Activated CD4-positive, CD25-positive, alpha-beta regulatory T cell treated with anti-CD3 and anti-CD28 coated beads, Interleukin-2, amount 50 U/mL, for 24 hours (primary cell): ENCODE data around the gene ZP1.

Experiments used
- ATAC-seq, 2 donors: fragments of 150-1000 bp; cut with Tn5 transposase; one replicate each; pipeline ENCODE4 v1.10.0; 2021; ENCODE audit warnings: mild to moderate bottlenecking in 1 of 2, moderate library complexity in 1 of 2

The ZP1 gene

DNA sequence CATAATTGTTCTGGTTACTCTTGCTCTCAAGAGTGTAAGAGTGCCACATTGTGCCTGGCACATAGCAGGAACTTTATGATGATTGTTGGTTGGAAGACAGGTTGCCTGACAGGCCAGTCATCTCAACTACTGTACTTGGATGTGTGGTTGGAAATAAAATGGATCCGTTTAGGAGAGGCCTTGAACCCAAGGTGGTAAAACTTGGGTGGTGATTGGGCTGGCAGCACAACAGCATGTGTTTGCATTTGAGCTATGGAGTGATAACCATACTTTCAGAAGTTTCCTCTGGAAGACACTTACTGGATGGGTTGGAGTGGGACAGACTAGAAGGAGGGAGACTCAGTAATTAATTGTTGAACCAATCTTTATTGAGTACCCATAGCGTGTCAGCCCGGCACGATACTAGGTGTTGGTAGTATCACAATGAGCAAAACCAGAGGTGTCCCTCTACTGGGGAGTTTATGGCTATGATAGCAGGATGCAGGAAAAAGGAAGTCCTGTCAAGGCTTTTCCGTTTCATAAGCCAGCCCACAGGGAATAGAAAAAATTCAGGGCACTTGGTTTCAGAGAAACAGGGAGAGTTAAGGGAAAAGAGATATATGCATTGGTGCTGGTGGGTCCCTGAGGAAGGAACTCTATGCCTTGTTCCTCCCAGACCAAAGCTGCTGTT is 43.5 kb downstream of the ZP1 start:
- ATAC-seq, result no peak

DNA sequence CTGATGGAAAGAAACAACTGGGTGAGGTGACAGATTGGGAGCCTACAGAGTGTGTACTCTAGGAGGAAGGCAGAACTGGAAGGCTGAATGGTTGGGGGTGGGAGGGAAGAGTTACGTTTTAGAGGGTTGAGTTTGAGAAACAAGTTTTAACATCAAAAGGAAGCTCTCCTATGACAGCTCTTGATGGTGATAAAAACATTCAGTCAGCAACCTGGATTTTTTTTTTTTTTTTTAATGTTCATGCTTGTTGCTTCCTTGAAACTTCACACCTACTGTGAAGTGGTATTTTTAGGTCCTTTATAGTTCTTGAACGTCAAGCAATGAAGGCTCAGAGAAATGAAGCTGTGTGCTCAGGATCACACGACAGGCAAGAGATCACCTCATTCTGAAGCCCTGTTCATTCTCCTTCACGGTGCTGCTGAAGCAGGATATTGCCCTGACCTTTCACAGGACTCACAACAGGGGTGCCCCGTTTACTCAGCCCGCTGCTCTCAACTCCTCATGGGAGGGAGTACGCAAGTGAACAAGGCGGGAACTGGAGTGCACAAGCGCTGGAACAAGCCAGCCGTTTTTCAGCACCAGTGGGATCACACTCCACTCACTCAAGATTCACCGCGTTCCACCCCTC is 45.0 kb downstream of the ZP1 start:
- ATAC-seq, result no peak

DNA sequence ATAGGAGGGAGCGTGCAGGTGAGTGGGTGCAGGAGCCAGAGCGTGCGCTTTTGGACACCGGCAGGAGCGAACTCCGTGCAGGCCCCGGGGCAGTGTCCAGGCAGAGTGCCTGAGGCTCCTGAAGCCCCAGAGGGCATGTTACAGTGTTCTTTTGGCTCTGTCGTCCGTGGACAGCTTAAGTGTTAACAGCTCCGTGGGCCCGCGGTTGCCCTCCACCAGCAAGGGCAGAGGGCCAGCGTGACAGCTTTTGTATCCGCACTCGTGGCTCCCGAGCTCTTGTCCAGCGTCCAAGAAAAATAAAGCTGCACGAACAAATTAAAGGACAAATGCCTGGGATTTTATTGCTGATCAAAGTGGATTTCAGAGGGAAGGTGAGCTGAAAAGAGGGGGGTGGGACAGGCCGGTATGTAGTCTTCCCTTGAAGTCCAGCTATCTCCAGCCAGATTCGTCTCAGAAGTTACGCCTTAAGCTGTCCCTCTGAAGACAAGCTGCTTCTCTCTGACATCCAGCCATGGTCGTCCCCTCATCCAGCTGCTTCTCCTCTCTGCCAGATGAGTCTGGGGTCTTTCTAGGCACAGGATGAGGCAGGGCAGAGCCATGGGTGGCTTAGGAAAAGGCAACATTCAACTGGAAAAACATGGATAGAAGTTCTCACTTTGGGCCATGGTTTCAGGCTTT is 45.6 kb downstream of the ZP1 start:
- no peak for ATAC-seq

DNA sequence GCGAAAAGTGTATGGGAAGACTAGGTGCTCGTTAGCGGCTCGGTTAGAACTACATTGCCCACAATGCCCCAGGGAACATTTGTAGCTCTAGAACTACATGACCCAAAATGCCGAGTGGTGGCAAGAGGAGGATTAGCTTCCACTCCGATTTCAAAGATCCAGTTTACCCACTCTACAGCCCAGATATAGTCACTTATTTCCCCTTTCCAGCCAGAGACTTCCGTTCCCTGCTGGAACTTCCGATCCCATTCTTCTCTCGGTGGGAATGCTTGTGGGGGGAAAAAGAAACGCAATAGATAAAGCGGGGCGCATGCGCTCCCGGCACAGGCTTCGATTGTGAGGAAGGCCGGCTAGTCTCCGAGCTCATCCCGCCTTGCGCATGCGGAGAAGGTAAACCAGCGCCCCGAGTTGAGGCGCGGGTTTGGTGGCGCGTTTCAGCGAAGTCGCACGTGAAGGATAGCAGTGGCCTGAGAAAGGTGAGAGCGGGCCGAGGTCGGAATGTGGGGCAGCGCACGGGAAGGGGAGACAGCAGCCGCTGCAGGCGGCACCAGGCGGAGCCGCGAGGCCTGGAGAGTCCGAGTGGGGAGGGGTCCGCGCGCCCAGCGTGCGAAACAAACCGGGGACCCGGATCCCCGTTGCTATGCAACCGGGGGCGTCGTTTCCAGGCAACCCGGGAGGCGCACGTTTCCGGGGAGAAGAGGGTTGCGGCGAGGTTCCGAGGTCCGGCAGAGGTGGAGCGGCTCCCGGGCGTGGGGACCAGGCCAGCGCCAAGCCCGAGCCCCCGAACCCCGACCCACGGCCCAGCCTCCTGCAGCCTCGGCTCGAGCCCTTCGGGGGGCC is 46.7 kb downstream of the ZP1 start, which contains the start of gene TMEM109:
Gene TMEM109, plus strand, starts transcription at position 366 of the 840 bp plus-strand sequence. CDS start 5,536 bp downstream, outside the sequence.
- ATAC-seq, result peak; percentile 79 to 81

DNA sequence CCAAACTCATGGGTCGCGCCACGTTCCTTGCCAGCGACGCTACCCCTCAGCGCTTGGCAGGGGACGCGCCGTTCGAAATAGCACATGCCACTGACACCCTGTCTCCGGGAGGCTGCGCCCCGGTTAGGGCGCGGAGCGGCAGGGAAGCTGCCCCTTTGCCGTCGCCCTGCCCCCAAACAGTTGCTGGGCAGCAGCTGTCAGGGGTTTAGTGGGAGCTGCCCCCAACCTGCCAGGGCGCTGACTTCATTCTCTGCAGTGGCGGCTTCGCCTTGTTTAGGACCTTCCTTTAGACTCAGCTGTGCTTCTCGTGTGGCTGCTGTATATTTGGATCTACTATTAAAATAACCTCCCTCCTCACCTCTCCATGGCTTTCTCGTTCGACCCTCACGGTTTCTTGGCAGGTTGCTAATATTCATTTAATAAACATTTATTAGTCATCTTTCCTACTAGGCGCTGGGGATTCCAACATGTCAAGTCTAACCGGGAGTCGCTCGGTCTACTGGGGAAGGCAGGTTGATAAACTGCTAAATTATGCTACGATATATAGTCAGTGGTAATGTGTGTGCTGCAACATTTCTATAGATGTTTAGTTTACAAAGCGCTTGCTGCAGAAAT is 47.4 kb downstream of the ZP1 start:
- ATAC-seq, result peak; percentile 12 to 22

DNA sequence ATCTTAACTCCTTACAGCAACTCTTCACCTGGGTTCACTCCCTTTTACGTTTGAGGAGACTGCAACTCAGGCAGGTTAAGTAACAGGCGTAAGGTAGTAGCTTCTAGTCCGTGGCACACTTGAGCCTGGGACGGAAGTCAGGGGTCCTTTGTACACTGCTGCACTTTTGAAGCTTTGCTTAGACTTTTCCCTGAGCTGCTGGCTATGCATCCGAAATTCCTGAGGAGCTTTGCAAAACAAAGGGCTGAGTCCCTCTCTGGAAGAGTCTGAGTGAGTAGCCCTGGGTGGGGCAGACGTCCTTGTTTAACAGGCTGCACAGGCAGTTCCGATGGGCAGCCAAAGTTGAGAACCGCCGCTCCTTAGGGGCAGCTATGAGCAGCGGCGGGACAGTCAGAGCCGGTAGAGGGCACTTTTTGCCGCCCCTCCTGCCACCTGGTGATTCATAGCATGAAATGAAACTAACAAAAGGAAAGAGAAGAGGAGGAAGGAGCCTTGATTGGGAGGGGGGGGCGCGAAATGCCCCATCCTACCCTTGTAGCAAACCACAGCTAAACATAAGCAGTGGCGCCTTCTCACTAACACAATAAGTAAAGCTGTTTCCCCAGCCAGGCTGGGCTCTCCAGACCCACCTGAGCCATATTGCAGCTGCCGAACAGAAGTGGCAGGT is 48.0 kb downstream of the ZP1 start:
- peak; percentile 54 to 57 for ATAC-seq

DNA sequence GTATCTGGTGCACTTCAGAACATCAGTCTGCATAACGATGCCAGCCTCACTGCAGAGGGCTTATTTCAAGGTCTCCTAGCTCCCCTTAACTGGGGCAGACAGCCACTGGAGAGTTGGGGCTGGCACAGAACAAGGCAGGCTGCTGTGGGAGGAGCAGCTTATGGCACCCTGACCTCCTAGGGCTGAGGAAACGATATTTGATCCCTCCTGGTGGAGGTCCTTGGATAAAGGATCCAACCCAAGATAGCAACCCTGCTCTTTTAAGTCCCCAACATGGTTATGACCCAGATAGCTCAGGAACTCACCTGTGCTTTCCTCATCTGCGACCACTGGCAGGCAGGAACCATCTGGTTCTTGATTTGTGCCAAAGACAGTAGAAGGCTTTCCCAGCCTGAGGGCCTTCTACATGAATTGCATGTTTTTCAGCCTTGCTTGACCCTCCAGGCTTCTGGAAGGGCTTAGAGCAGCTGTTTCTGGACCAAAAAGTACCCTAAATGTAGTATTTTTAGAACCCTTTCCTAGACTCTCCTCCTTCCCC is 49.4 kb downstream of the ZP1 start:
- ATAC-seq, result no peak

DNA sequence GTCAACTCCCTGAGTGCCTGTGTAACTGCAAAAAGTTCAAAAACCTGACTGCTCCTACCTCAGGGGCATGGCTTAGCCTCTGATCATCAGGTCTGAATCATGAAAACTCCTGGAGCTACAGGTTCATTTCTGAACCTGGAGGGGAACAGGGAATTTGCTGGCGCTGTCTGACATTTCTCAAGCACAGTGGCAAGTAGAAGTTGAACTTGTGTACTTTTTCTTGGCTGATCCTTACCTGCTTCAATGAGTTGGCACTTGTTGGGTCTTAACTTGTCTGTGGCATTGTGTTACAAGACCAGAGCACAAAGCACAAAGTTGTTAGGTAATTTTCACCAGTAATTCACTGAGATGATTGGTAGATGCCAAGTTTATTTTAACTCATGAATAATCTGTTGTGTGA is 49.9 kb downstream of the ZP1 start:
- no peak for ATAC-seq

DNA sequence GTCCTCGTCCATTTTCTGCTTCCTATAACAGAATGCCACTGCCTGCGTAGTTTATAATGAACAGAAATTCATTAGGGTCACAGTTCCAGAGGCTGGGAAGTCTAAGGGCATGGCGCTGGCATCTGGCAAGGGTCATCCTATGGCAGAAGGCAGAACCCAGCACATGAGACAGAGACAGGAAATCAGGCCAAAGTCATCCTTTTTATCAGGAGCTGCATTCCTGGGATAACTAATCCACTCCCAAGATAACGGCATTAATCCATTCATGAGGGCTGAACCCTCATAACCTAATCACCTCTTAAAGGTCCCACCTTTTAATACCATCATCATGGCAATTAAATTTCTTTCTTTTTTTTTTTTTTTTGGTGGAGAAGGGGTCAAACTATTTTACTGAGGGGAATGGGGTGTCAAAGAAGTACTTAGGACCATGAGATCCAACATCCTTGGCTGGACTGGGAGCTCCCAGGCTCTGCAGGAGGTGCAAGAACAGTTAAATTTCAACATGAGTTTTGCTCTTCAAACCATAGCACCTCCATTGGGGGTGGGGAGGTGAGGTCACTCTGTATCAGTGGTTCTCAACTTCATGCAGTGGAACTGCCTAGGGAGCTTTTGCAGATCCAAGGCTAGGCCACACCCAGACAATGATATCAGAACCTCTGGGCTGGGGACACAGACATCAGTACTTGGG is 51.1 kb downstream of the ZP1 start:
- ATAC-seq, result no peak

DNA sequence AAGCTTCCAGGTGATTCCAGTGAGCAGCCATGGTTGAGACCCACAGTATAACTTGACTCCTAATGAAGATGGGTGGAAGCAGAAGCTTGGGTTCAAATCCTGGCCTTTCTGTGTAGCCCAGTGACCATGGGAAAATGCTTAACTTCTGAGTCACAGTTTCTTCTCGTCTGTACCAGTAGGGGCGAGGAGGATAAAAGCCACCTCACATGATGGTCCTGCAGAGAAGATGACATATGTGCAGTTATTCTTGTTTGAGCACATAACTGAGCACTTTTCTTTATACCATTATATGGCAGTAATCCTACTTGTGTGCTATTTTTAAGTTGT is 51.6 kb downstream of the ZP1 start:
- ATAC-seq, result no peak

DNA sequence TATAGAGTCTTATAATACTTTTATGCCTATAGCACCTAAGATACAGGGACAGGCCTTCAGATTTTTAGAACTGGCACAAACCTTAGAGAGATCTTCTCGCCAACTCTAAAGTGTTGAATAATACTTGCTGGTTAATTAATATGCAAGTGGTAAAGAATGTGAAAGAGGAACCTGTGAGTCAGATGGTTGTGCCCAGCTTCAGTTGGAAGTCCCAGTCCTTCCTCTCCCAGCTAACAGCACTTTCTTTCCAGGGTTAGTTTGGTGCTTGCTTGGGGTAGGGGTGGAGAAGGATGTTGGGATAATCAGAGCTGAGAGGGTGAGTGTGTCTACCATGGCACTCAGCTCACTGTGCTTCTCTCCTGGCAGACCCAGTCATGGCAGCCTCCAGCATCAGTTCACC is 52.0 kb downstream of the ZP1 start:
- ATAC-seq, result no peak

DNA sequence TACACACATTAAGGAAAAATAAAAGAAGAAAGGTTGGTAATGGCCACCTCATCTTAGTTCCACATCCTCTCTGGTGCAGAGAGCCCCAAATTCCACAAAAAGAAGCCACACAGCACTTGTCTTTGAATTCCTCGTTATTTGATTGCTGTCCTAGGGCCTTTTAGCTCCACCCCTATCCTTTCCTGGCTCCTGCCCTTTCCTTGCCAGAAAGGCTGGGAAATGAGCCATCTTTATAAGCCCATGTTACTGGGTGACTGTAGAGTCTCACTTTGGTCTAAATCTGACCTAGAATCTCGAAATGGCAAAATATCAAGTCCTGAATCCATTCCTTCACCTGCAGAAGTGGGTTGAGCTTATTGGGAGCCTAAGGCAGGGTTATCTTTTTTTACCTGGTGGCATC is 52.6 kb downstream of the ZP1 start:
- no peak for ATAC-seq

DNA sequence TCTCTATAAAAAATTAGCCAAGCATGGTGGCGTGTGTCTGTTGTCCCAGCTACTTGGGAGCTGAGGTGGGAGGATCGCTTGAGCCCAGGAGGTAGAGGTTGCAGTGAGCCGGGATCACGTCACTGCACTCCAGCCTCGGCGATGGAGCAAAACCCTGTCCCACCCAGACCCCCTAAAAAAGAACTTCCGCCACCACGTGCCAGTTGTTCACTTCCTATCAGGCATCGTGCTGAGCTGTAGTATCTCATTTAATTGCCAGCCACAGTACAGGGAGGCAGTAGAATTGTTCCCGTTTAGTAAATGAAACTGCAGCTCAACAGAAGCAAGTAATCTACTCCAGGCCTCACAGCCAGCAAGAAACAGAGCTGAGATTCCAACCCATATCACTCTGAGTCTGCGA is 53.9 kb downstream of the ZP1 start:
- ATAC-seq, result no peak

DNA sequence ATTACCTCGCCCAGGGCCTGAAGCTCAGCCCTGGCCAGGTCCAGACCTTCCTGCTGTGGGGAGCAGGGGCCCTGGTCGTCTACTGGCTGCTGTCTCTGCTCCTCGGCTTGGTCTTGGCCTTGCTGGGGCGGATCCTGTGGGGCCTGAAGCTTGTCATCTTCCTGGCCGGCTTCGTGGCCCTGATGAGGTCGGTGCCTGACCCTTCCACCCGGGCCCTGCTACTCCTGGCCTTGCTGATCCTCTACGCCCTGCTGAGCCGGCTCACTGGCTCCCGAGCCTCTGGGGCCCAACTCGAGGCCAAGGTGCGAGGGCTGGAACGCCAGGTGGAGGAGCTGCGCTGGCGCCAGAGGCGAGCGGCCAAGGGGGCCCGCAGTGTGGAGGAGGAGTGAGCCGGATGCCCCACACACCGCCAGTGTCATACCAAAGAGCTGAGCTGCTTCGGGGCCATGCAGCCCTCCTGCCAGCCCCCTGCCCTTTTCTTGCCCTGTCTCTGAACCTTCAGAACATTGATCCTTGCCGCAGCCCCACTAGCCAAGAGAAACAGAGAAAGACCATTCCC is 54.5 kb downstream of the ZP1 start:
- no peak for ATAC-seq

DNA sequence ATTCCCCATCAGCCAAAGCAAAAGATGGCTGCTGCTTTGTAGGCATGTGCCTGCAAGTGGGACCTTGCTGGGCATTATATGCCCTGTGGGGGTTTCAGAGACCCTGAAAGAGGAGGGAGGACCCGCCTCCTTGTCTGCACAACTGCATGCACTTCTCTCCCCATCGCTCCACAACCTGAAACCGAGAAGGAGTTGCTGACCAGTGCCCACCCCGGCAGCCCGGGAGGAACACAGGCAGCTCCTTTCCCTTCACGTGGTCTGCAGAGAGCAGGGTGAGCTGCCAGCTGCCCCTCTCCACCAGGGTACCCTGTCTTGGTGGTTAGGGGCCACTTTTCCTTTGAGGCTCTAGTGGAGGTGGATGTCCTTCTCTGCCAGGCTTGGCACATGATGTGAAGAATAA is 55.6 kb downstream of the ZP1 start:
- ATAC-seq, result no peak

DNA sequence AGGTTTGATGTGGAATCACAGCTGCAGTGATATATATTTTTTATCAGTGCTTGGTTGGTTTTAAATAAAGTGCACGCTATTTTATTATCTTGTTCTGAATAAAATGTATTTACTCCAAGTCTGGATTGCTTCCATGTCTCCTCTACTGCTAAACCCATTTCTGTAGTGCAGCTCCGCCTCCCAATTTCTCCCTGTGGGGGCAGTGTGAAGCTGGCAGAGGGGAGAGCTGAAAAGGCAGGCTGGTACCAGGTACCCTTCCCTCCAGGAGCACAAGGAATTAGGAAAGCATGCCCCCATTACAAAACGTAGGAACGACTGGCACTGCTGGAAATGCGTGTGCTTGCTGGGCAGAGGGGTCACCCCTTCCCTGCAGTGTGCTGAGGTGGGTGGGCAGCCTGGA is 56.0 kb downstream of the ZP1 start:
- ATAC-seq, result no peak

DNA sequence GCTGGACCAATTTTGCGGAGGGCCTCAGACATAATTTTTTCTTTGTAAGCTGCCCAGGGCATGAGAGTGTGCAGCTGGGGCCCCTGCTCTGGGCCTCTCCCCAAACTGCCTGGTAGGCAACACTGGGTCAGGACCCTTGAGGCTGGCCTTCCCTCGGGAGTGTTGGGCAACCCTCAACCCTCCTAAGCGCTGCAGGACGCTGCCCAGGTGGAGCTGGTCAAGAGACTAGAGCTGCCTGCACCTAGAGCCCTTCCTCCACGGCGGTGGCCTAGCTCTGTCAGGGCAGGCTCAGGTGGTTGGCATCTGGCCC is 56.4 kb downstream of the ZP1 start:
- ATAC-seq, result no peak

DNA sequence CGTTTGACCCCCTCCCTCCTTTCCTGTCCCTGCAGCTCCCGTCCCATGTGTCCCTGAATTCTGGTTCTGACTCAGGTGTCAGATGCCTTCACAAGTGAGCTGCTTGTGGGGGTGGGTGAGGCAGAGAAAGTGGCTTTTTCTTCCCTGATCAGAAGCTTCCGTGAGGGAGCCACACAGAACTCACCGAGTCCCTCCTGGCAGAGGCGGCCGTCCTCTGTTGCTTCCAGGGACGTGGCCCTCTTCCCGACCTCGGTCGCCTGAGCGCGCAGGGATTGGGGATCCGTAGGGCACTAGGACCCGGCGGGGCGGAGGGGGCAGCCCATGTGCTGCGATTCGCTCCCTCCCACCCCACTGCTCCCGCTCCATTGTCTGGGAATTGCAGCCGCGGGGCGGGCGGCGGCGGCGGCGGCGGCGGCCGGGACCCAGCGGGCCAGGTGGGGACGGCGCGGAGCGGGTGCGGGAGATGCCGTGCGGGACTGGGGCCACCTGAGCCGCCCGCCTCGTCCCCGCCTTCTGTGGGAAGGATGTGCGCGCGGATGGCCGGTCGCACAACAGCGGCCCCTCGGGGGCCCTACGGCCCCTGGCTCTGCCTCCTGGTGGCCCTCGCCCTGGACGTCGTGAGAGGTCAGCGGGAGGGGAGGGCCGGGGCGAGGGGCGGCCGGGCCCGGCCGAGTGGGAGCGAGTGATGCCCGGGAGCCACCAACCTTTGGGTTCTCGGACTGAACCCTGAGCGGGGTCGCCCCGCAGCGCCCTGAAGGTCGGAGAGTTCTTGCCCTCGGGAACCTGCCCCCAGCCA is 57.0 kb downstream of the ZP1 start, which contains the start of gene TMEM132A:
Gene TMEM132A, plus strand, starts transcription at position 351 of the 796 bp plus-strand sequence. Its CDS starts 174 bp downstream, at position 525.
- ATAC-seq, result peak; percentile 19 to 27
